ENCODE results near the gene RASGRF1.
"Not testable (repeated sequence)": the region's sequence is repeated elsewhere in the genome, so short reads cannot be mapped to it uniquely, and the experiment has no call there.

RASGRF1 gene

DNA sequence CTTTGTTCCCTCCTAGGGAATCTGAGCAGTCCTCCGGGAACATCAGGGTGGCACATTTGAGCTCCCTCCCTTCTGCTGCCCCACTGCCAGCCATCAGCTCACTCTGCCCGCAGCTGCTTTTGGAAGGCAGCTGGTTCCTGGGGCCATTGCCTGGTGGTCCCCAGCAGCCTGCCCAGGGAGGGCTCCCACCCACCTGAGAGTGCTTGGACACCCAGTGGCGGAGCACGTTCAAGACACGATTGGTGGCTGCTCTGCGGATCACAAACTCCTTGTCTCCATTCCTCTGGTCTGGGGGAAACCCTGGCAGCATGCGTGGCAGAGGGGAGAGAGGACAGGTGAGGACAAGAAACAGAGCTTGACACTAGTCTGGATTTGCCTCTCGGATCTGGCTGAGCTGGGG, 92.1 kb downstream of the RASGRF1 start:
- H3K9me3 ChIP-seq (replicated peaks; ENCODE audit: low read length) = no peaks in the 10 kb centered on the region
- H3K36me3 ChIP-seq (ENCODE audit: insufficient read depth, low read length) = no peaks in the 10 kb centered on the region
- H3K4me1 ChIP-seq (ENCODE audit: control insufficient read depth, insufficient read depth, low read length) = peaks cover 21% of the 10 kb centered on the region
- H3K4me2 ChIP-seq (ENCODE audit: low read length) = no peak overlapping the region
- H3K27me3 ChIP-seq (ENCODE audit: control insufficient read depth, insufficient read depth, low read length) = no peaks in the 10 kb centered on the region
- no peak overlapping the region for H3K4me3 ChIP-seq (ENCODE audit: low read length)
- no peak overlapping the region for H3K9ac ChIP-seq (ENCODE audit: low read depth, low read length)

DNA sequence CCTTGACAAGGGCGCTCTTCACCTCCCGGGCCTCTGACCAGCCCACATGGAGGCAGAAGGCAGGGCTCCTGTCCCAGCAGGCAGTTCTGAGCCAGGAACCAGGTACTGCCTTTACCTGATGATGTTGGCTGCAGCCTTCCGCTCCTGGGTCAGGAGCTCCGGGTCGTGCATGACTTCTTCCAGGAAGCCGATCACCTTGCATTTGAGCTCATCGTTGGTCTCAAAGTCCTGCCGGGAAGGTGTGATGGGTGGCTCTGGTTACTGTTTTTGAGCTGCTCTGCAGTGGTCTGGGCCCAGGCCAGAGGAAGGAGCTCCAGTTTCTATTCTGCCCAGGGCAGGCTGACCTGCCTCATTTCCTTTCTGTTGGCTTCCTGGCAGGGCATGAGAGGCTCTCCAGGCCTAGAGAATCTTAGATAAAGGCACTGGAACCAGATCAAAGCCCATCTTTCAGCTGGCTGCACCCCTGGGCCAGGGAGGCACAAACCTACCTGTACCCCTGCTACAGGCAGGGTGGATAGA, 92.5 kb downstream of the RASGRF1 start:
- Histone ChIP-seq H3K4me2 (ENCODE audit: low read length) (no peak overlapping the region), H3K4me1 (ENCODE audit: control insufficient read depth, insufficient read depth, low read length) (peaks cover 16% of the 10 kb centered on the region), H3K4me3 (ENCODE audit: low read length) (no peak overlapping the region), H3K9ac (ENCODE audit: low read depth, low read length) (no peak overlapping the region), H3K36me3 (ENCODE audit: insufficient read depth, low read length) (no peaks in the 10 kb centered on the region), H3K9me3 (replicated peaks; ENCODE audit: low read length) (no peaks in the 10 kb centered on the region), H3K27me3 (ENCODE audit: control insufficient read depth, insufficient read depth, low read length) (no peaks in the 10 kb centered on the region)

DNA sequence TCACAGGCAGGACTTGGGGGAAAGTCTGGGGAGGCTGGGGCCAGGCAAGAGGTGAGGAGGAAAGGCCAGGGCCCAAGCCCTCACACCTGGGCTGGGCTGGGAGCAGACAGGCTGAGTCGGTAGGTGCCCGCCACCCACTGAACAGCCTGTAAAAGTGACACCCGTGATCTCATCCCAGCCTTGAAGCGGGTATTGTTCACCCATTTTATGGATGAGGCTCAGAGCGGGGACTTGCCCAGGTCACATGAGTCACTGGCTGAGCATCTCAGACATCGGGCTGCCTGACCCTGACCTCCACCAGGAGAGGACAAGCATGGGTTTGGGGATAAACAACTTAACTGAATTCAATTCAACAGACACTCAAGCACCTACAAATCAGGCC, 93.7 kb downstream of the RASGRF1 start:
- Histone ChIP-seq H3K9me3 (replicated peaks; ENCODE audit: low read length) (no peaks in the 10 kb centered on the region), H3K4me2 (ENCODE audit: low read length) (no peak overlapping the region), H3K4me1 (ENCODE audit: control insufficient read depth, insufficient read depth, low read length) (peaks cover 7% of the 10 kb centered on the region), H3K9ac (ENCODE audit: low read depth, low read length) (no peak overlapping the region), H3K36me3 (ENCODE audit: insufficient read depth, low read length) (no peaks in the 10 kb centered on the region), H3K27me3 (ENCODE audit: control insufficient read depth, insufficient read depth, low read length) (no peaks in the 10 kb centered on the region), H3K4me3 (ENCODE audit: low read length) (no peak overlapping the region)

DNA sequence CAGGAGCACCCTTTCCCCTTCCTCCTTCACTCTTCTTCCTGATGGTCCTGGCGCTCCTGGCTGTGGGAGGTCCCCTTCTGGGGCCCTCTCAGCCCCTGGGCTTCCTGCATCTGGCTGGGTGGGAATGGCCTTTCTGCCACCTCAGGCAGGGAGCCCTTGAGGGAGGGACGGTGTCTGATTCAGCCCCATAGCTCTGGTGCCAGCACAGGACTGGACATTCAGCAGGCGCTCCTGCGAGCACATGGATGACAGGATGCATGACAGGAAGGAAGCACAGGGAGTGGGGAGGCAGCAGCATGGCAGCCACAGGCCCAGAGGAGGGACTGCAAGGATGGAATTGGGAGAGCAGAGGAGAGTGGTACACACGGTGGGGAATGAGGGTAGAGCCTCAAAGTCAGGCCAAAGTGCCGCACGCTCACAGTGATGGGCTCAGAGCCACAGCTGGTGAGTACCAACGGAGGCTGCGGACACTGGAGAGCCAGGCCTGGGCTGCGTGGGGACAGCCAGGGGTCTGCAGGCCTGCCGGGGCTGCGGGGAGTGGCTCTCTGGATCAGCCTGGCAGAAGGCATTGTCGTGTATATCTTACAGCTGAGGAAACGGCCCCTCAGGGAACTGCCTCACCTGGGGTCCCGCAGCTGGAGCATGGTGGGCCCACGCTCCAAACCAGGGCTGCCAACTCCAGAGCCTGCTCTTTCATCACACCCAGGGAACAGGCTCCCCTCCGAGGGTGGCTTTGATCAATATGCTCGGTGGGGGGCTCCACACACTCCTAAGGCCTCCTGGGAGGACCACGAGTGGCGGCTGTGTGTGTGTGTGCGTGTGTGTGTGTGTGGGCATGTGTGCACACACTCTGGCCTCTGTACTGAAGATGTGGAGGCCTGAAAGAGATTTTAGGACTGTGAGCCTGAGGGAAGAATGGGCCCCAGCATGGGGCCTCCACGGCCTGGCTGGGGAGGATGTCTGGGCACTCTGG, 94.4 kb downstream of the RASGRF1 start:
- H3K27me3 ChIP-seq (ENCODE audit: control insufficient read depth, insufficient read depth, low read length) = no peaks in the 10 kb centered on the region
- H3K9ac ChIP-seq (ENCODE audit: low read depth, low read length) = no peak overlapping the region
- H3K36me3 ChIP-seq (ENCODE audit: insufficient read depth, low read length) = no peaks in the 10 kb centered on the region
- H3K4me1 ChIP-seq (ENCODE audit: control insufficient read depth, insufficient read depth, low read length) = peaks cover 7% of the 10 kb centered on the region
- H3K4me2 ChIP-seq (ENCODE audit: low read length) = no peak overlapping the region
- H3K4me3 ChIP-seq (ENCODE audit: low read length) = no peak overlapping the region
- H3K9me3 ChIP-seq (replicated peaks; ENCODE audit: low read length) = no peaks in the 10 kb centered on the region

DNA sequence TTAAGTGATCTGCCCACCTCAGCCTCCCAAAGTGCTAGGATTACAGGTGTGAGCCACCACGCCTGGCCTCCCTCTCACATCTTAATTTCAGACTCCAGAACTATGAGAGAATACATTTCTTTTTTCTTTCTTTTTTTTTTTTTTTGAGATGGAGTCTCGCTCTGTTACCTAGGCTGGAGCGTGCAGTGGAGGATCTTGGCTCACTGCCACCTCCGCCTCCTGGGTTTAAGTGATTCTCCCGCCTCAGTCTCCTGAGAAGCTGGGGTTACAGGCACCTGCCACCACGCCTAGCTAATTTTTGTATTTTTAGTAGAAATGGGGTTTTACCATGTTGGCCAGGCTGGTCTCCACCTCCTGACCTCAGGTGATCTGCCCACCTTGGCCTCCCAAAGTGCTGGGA, 95.4 kb downstream of the RASGRF1 start:
- not testable (repeated sequence) for H3K27me3 ChIP-seq (ENCODE audit: control insufficient read depth, insufficient read depth, low read length); H3K4me2 ChIP-seq (ENCODE audit: low read length); H3K9ac ChIP-seq (ENCODE audit: low read depth, low read length); H3K9me3 ChIP-seq (replicated peaks; ENCODE audit: low read length); H3K4me1 ChIP-seq (ENCODE audit: control insufficient read depth, insufficient read depth, low read length); H3K36me3 ChIP-seq (ENCODE audit: insufficient read depth, low read length); H3K4me3 ChIP-seq (ENCODE audit: low read length)

DNA sequence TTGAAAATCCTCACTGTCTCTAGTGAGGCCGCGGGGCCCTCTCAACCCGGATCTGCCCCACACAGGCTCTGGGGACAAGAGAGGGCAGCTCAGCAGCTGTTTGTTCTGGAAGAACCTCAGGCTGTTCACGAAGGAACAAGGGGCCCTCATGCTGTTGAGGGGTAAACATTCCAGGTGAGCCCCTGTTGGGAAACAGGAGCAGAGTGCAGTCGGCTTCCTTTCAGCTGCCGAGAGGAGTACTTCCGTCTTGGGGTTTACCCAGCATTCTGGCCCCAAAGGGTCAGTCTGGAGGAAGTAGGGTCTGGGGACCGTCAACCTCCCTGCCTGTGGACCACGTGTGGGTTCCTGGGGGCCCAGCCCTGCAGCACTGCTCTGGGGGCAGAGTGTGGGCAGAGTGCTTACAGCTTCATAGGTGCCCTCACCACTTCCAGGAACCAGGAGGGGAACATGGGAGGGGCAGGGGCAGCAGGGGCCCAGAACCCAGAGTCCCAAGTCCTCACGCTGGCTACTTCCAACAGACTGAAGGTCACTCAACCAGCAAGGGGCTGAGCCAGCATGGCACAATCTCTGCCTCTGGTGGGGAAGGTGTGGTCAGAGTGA, 96.5 kb downstream of the RASGRF1 start:
- H3K4me1 ChIP-seq (ENCODE audit: control insufficient read depth, insufficient read depth, low read length) = peaks cover 21% of the 10 kb centered on the region
- H3K9me3 ChIP-seq (replicated peaks; ENCODE audit: low read length) = no peaks in the 10 kb centered on the region
- no peak overlapping the region for H3K9ac ChIP-seq (ENCODE audit: low read depth, low read length)
- H3K27me3 ChIP-seq (ENCODE audit: control insufficient read depth, insufficient read depth, low read length) = no peaks in the 10 kb centered on the region
- H3K4me2 ChIP-seq (ENCODE audit: low read length) = no peak overlapping the region
- H3K4me3 ChIP-seq (ENCODE audit: low read length) = no peak overlapping the region
- no peaks in the 10 kb centered on the region for H3K36me3 ChIP-seq (ENCODE audit: insufficient read depth, low read length)

DNA sequence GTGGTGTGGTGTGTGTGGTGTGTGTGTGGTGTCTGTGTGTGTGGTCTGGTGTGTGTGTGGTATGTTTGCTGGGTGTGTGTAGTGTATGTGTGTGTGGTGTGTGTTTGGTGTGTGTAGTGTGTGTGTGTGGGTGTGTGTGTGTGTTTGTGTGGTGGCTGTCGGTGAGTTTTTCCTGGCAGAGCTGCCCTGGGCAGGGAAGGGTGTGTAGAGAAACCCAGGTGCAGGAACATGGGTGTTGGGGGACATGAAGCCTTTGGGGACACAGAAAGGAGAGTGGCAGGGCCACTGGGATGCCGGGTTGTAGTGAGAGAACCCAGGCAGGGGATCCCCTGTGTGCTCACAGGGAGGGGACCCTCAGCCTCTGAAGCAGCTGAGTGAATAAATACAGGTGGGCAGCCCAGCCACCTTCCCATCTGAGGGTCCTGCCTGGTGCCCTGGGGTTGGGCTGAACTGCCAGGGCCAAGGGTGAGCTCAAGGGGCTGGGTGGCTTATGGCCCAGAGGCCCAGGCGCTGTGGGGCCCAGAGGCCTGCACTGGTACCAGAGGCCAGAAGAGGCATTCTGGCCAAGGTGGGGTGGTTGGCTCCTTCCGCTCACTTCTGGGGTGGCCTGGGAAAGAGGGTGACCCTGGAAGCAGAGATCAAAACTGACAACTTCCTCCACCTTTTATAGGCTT, 97.2 kb downstream of the RASGRF1 start:
- Histone ChIP-seq H3K4me1 (ENCODE audit: control insufficient read depth, insufficient read depth, low read length) (peaks cover 27% of the 10 kb centered on the region), H3K4me2 (ENCODE audit: low read length) (no peak overlapping the region), H3K9ac (ENCODE audit: low read depth, low read length) (no peak overlapping the region), H3K36me3 (ENCODE audit: insufficient read depth, low read length) (no peaks in the 10 kb centered on the region), H3K4me3 (ENCODE audit: low read length) (no peak overlapping the region), H3K9me3 (replicated peaks; ENCODE audit: low read length) (no peaks in the 10 kb centered on the region), H3K27me3 (ENCODE audit: control insufficient read depth, insufficient read depth, low read length) (no peaks in the 10 kb centered on the region)

DNA sequence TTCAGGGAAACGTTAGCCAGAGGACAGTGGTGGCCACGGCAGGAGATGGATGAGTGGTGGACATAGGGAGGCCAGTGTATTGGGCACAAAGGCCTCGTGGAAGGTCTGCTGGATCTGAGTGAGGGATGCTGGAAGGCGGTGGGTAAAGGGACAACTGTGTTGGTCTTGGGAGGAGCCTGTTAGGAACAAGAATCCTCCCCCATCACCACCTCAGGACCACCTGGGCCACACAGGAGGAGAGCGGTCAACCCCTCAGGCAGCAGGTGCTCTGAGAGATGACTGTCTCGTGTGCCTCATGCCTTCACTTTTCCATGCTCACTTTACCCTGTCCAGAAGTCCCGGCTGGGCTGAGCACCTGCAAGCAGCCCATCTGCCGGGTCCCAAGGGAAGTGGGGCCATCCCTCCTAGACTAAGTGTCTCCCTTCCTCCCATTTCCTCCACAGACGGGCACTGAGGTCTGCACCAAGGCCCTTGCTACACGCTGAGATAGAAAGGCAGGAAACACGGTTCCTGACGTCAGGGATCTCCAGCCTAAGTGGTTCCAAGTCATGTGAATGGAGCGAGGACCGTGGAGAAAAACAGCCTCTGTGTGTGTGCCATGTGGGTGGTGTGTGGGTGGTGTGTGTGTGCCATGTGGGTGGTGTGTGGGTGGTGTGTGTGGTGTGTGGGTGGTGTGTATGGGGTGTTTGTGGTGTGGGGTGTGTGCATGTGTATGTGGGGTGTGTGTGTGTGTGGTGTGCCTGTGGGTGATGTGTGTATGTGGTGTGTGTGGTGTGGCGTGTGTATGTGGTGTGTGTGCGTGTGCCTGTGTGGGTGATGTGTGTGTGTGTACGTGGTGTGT, 97.9 kb downstream of the RASGRF1 start:
- Histone ChIP-seq H3K36me3 (ENCODE audit: insufficient read depth, low read length) (no peaks in the 10 kb centered on the region), H3K27me3 (ENCODE audit: control insufficient read depth, insufficient read depth, low read length) (no peaks in the 10 kb centered on the region), H3K4me2 (ENCODE audit: low read length) (no peak overlapping the region), H3K4me3 (ENCODE audit: low read length) (no peak overlapping the region), H3K9ac (ENCODE audit: low read depth, low read length) (no peak overlapping the region), H3K4me1 (ENCODE audit: control insufficient read depth, insufficient read depth, low read length) (peaks cover 35% of the 10 kb centered on the region), H3K9me3 (replicated peaks; ENCODE audit: low read length) (no peaks in the 10 kb centered on the region)

DNA sequence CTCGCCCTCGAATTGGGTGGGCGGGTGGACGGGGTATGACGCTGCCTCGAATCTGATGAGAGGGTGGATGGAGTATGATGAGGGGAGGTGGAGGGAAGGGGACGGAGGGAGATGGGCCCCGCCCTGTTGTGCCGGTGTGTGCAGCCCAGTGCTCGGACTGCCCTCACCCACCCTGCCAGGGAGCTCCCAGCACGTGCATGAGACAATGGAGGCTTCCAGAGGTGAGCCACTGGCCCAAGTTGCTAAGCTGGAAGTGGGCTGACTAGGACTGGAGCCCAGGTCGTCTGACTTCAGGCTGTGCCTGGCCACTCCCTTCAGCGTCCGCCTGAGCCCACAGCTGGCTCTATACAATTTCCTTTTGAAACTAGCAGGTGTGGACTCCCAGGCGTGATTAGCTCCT, 98.7 kb downstream of the RASGRF1 start:
- Histone ChIP-seq H3K9me3 (replicated peaks; ENCODE audit: low read length) (no peaks in the 10 kb centered on the region), H3K4me3 (ENCODE audit: low read length) (no peak overlapping the region), H3K27me3 (ENCODE audit: control insufficient read depth, insufficient read depth, low read length) (no peaks in the 10 kb centered on the region), H3K4me2 (ENCODE audit: low read length) (no peak overlapping the region), H3K36me3 (ENCODE audit: insufficient read depth, low read length) (no peaks in the 10 kb centered on the region), H3K9ac (ENCODE audit: low read depth, low read length) (no peak overlapping the region), H3K4me1 (ENCODE audit: control insufficient read depth, insufficient read depth, low read length) (peaks cover 32% of the 10 kb centered on the region)

DNA sequence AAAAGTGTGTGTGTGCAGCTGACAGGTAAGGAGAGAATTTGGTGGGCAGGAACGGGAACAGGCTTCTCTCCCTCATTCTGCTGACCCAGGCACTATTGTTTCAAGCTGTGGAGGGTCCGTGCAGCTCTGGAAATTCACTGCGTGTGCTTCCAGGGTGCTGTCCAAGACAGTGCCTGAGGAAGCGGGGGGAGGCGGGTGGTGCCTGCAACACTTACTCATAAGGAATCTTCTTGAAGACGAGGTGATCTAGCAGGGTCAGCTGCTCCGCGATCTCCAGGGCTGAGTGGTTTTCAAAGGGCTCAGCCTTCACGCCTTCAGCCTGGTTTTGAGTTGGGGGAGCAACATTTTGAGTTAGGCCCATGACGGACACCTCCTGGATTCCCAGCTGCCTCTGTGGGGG, 99.1 kb downstream of the RASGRF1 start:
- Histone ChIP-seq H3K4me1 (ENCODE audit: control insufficient read depth, insufficient read depth, low read length) (peaks cover 28% of the 10 kb centered on the region), H3K27me3 (ENCODE audit: control insufficient read depth, insufficient read depth, low read length) (no peaks in the 10 kb centered on the region), H3K4me3 (ENCODE audit: low read length) (no peak overlapping the region), H3K36me3 (ENCODE audit: insufficient read depth, low read length) (no peaks in the 10 kb centered on the region), H3K9me3 (replicated peaks; ENCODE audit: low read length) (no peaks in the 10 kb centered on the region), H3K9ac (ENCODE audit: low read depth, low read length) (no peak overlapping the region), H3K4me2 (ENCODE audit: low read length) (no peak overlapping the region)

DNA sequence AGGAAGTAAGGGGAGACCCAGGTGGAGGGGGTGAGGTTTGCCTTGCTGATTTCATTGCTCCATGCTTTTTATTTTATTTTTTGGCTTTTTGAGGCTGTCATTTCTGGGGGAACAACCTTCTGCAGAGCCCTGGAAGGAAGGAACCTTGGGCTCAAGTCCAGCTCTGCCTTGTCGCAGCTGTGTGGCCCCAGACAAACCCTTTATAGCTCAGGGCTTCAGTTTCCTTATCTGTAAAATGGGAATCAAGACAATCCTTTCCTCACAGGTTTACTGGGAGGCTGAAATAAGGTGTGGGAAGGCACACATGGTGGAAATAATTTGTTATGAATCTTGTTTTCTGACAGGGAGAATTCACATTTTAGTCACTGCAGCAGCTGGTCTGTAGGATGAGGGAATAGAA, 100.3 kb downstream of the RASGRF1 start:
- Histone ChIP-seq H3K4me2 (ENCODE audit: low read length) (no peak overlapping the region), H3K9me3 (replicated peaks; ENCODE audit: low read length) (no peaks in the 10 kb centered on the region), H3K36me3 (ENCODE audit: insufficient read depth, low read length) (no peaks in the 10 kb centered on the region), H3K4me3 (ENCODE audit: low read length) (no peak overlapping the region), H3K27me3 (ENCODE audit: control insufficient read depth, insufficient read depth, low read length) (no peaks in the 10 kb centered on the region), H3K4me1 (ENCODE audit: control insufficient read depth, insufficient read depth, low read length) (peaks cover 28% of the 10 kb centered on the region), H3K9ac (ENCODE audit: low read depth, low read length) (no peak overlapping the region)
